Uterus (tissue), 2 donors: ENCODE data around the gene SCN7A.

ENCODE experiments used
- POLR2A ChIP-seq, 2 donors: fragments of 450-650 bp; IDR thresholded peaks; one replicate each; pipeline ENCODE4 v1.6.1; 2016; ENCODE audit warnings: antibody characterized with exemption in 2 of 2, mild to moderate bottlenecking in 1 of 2, moderate library complexity in 1 of 2
- TF ChIP-seq, protein P1 (sequence below), 4 experiments: fragments of 200-600 bp in 2 of 4; fragments of 450-650 bp in 2 of 4; sonication (generic) in 2 of 4; IDR thresholded peaks; one replicate each; pipeline ENCODE4 v1.5.1; 2016 to 2019; ENCODE audit warnings: antibody characterized with exemption in 4 of 4, mild to moderate bottlenecking in 2 of 4, moderate library complexity in 1 of 4

DNA sequence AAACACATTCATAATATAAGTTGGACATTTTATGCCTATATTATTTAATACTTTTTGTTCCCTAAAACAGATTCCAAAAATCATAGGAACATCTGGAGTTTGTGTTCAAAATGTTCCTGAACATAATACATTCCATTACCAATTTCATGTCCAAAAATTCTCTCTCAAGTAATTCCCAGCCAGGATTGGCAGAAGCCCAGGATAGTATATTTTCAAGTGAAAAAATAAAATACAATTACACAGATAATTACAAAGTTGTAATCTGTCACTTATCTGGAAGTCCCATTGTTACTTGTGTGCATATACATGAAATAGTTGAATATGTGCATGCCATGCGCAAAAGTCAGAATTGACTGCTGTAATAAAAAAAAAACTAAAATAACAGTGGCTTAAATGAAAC, 5.2 kb upstream of the SCN7A start:
- no peak for TF ChIP-seq POLR2A (IDR thresholded peaks at IDR 0.05)
- TF ChIP-seq, protein P1, sequence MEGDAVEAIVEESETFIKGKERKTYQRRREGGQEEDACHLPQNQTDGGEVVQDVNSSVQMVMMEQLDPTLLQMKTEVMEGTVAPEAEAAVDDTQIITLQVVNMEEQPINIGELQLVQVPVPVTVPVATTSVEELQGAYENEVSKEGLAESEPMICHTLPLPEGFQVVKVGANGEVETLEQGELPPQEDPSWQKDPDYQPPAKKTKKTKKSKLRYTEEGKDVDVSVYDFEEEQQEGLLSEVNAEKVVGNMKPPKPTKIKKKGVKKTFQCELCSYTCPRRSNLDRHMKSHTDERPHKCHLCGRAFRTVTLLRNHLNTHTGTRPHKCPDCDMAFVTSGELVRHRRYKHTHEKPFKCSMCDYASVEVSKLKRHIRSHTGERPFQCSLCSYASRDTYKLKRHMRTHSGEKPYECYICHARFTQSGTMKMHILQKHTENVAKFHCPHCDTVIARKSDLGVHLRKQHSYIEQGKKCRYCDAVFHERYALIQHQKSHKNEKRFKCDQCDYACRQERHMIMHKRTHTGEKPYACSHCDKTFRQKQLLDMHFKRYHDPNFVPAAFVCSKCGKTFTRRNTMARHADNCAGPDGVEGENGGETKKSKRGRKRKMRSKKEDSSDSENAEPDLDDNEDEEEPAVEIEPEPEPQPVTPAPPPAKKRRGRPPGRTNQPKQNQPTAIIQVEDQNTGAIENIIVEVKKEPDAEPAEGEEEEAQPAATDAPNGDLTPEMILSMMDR (IDR thresholded peaks at IDR 0.05) = no peak
